MM.1S (cell line): ENCODE data around the gene TERB1.

ENCODE experiments used
- DNase-seq: peaks from one replicate; pipeline ENCODE4 v3.0.0-alpha.2; 2015
- H2AFZ ChIP-seq: fragments of 300-600 bp; sonication (generic); 2 replicates; pipeline ENCODE4 v1.6.0; 2016; ENCODE audit warnings: antibody characterized with exemption, low read length
- H3F3A ChIP-seq: fragments of 300-600 bp; sonication (generic); 2 replicates; pipeline ENCODE4 v1.6.1; 2016; ENCODE audit warnings: mild to moderate bottlenecking, antibody characterized with exemption, low read length, moderate library complexity, mixed read lengths; ENCODE audit not compliant: insufficient read depth
- H3K27ac ChIP-seq: fragments of 300-600 bp; sonication (generic); 2 replicates; pipeline ENCODE4 v1.5.1; 2016; ENCODE audit warnings: mild to moderate bottlenecking, low read length
- H3K27me3 ChIP-seq: fragments of 300-600 bp; sonication (generic); replicated peaks from 2 replicates; pipeline ENCODE4 v1.6.0; 2016; ENCODE audit warnings: low read length; ENCODE audit not compliant: insufficient read depth
- H3K36me3 ChIP-seq: fragments of 300-600 bp; sonication (generic); replicated peaks from 2 replicates; pipeline ENCODE4 v1.6.1; 2016; ENCODE audit warnings: mild to moderate bottlenecking, low read length, mixed read lengths; ENCODE audit not compliant: insufficient read depth
- H3K4me1 ChIP-seq: fragments of 300-600 bp; sonication (generic); 2 replicates; pipeline ENCODE4 v1.6.1; 2016; ENCODE audit warnings: low read length, mixed read lengths
- H3K4me2 ChIP-seq: fragments of 300-600 bp; sonication (generic); 2 replicates; pipeline ENCODE4 v1.6.0; 2016; ENCODE audit warnings: low read depth, low read length
- H3K4me3 ChIP-seq: fragments of 300-600 bp; sonication (generic); 2 replicates; pipeline ENCODE4 v1.5.1; 2016; ENCODE audit warnings: low read length, mixed read lengths
- H3K79me2 ChIP-seq: fragments of 300-600 bp; sonication (generic); 2 replicates; pipeline ENCODE4 v1.6.1; 2016; ENCODE audit warnings: mixed run types, low read length, mixed read lengths
- H3K9ac ChIP-seq: fragments of 300-600 bp; sonication (generic); 2 replicates; pipeline ENCODE4 v1.6.1; 2016; ENCODE audit warnings: low read length, mixed read lengths
- H3K9me2 ChIP-seq: fragments of 300-600 bp; sonication (generic); replicated peaks from 2 replicates; pipeline ENCODE4 v1.6.1; 2016; ENCODE audit warnings: mild to moderate bottlenecking, low read length, mixed read lengths; ENCODE audit not compliant: insufficient read depth
- H3K9me3 ChIP-seq: fragments of 300-600 bp; sonication (generic); replicated peaks from 2 replicates; pipeline ENCODE4 v1.6.1; 2016; ENCODE audit warnings: mild to moderate bottlenecking, low read length, mixed read lengths; ENCODE audit not compliant: insufficient read depth
- H4K20me1 ChIP-seq: fragments of 300-600 bp; sonication (generic); 2 replicates; pipeline ENCODE4 v1.6.1; 2016; ENCODE audit warnings: mild to moderate bottlenecking, low read length, moderate library complexity, mixed read lengths; ENCODE audit not compliant: insufficient read depth
- CTCF ChIP-seq: fragments of 300-600 bp; sonication (generic); IDR thresholded peaks from 2 replicates; pipeline ENCODE4 v1.5.1; 2016; ENCODE audit warnings: antibody characterized with exemption, low read length, mixed read lengths
- EZH2 ChIP-seq: fragments of 300-600 bp; sonication (generic); optimal IDR thresholded peaks from 2 replicates; pipeline ENCODE3; 2017; ENCODE audit warnings: low read depth, mild to moderate bottlenecking, antibody characterized with exemption, low read length, mixed read lengths
- EZH2phosphoT487 ChIP-seq: fragments of 300-600 bp; sonication (generic); IDR thresholded peaks from 2 replicates; pipeline ENCODE4 v1.6.1; 2018; ENCODE audit warnings: antibody characterized with exemption, low read length

Gene TERB1

GRCh38 chr16:66712512-66712911 lies 88.9 kb downstream of the TERB1 start:
- no peak for TF ChIP-seq EZH2
- TF ChIP-seq CTCF, result no peak
- TF ChIP-seq EZH2phosphoT487, result no peak
- H3K27ac ChIP-seq, result no peak overlapping the region
- no peaks in the 10 kb centered on the region for H3K27me3 ChIP-seq
- no peaks in the 10 kb centered on the region for H4K20me1 ChIP-seq
- H3K36me3 ChIP-seq, result no peaks in the 10 kb centered on the region
- H3F3A ChIP-seq, result no peaks in the 10 kb centered on the region
- H2AFZ ChIP-seq, result no peak overlapping the region
- no peak overlapping the region for H3K9ac ChIP-seq
- no peaks in the 10 kb centered on the region for H3K79me2 ChIP-seq
- H3K4me2 ChIP-seq, result no peak overlapping the region
- no peaks in the 10 kb centered on the region for H3K9me3 ChIP-seq
- DNase-seq, result no peak
- no peaks in the 10 kb centered on the region for H3K4me1 ChIP-seq
- no peaks in the 10 kb centered on the region for H3K9me2 ChIP-seq
- H3K4me3 ChIP-seq, result no peak overlapping the region

GRCh38 chr16:66711581-66711980 lies 89.8 kb downstream of the TERB1 start:
- TF ChIP-seq EZH2phosphoT487 (no peak), CTCF (no peak), EZH2 (no peak)
- Histone ChIP-seq H4K20me1 (no peaks in the 10 kb centered on the region), H3K79me2 (no peaks in the 10 kb centered on the region), H2AFZ (no peak overlapping the region), H3K9ac (no peak overlapping the region), H3F3A (no peaks in the 10 kb centered on the region), H3K27me3 (no peaks in the 10 kb centered on the region), H3K4me1 (no peaks in the 10 kb centered on the region), H3K4me2 (no peak overlapping the region), H3K27ac (no peak overlapping the region), H3K36me3 (no peaks in the 10 kb centered on the region), H3K9me3 (no peaks in the 10 kb centered on the region), H3K9me2 (no peaks in the 10 kb centered on the region), H3K4me3 (no peak overlapping the region)
- DNase-seq, result no peak

GRCh38 chr16:66706506-66706880 lies 94.9 kb downstream of the TERB1 start:
- no peak overlapping the region for H3K4me2 ChIP-seq
- H3K4me1 ChIP-seq, result no peaks in the 10 kb centered on the region
- H3K27me3 ChIP-seq, result no peaks in the 10 kb centered on the region
- no peaks in the 10 kb centered on the region for H3F3A ChIP-seq
- H3K36me3 ChIP-seq, result no peaks in the 10 kb centered on the region
- DNase-seq, result no peak
- no peak overlapping the region for H3K4me3 ChIP-seq
- H2AFZ ChIP-seq, result no peak overlapping the region
- no peaks in the 10 kb centered on the region for H4K20me1 ChIP-seq
- no peak for TF ChIP-seq EZH2
- no peak for TF ChIP-seq CTCF
- TF ChIP-seq EZH2phosphoT487, result no peak
- H3K9ac ChIP-seq, result no peak overlapping the region
- H3K79me2 ChIP-seq, result no peaks in the 10 kb centered on the region
- no peaks in the 10 kb centered on the region for H3K9me3 ChIP-seq
- no peaks in the 10 kb centered on the region for H3K9me2 ChIP-seq
- no peak overlapping the region for H3K27ac ChIP-seq
